Measurements from ENCODE around the gene KCNE3.

The KCNE3 gene, protein sequence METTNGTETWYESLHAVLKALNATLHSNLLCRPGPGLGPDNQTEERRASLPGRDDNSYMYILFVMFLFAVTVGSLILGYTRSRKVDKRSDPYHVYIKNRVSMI

DNA sequence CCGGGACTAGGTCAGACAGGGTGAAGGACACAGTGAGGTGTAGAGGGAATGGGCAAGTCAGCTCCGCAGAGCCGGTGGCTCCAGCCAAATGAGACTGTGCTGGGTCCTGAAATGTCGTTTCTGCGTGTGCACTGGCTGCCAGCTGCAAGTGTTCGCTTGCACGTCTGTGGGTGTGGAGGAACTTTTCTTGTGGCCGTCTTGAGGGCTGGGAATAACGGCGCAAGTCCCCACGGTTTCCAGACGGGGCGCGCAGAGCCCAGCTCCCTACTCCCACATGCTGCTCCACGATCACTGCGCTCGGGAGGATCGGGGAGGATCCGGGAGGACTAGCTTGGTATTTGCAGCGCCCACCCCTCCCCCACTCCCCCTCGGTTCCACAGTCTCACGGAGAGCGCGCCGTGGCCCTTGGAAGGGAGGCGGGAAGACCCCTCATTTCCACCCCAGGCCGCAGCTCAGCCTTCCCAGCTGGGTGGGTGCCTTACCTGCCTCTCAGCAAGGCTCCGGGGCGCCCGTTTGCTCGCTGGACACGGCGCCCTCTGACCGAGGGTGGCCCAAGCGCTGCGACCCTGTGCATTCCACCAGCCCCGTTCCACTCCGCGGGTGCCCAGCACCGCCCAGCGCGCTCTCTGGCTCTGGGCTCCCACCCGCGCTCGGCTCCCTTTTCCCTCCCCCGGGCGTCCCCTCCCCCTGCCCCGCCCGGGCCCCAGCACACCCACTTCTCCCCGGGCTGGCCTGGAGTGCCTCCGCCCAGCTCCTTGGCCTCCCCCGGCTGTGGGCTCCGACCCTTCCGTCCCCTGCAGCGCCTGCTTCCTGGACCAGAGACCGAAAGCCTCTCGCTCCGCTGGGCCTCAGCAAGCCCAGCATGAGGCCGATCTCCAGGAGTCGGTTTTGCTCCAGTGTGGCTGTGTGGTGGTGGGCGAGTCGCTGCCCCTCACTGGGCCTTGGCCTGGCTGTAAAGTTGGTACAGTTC is at the start of gene KCNE3:
KCNE3 (minus strand) TSS at position 634 of the 970 bp plus-strand sequence. CDS start 9,986 bp downstream, outside the sequence.
- TF ChIP-seq POLR2A (IDR thresholded peaks at IDR 0.05; ENCODE audit: extremely low read depth, insufficient read length): peak; percentile 58
- TF ChIP-seq, protein P1, sequence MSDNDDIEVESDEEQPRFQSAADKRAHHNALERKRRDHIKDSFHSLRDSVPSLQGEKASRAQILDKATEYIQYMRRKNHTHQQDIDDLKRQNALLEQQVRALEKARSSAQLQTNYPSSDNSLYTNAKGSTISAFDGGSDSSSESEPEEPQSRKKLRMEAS (IDR thresholded peaks at IDR 0.05; ENCODE audit: low read depth, low read length): no peak
- peak within 1 kb of the TSS; percentile 73 for H3K4me3 ChIP-seq (ENCODE audit: low read depth, low read length)
- DNase-seq (ENCODE audit: low read depth): peak; percentile 90

DNA sequence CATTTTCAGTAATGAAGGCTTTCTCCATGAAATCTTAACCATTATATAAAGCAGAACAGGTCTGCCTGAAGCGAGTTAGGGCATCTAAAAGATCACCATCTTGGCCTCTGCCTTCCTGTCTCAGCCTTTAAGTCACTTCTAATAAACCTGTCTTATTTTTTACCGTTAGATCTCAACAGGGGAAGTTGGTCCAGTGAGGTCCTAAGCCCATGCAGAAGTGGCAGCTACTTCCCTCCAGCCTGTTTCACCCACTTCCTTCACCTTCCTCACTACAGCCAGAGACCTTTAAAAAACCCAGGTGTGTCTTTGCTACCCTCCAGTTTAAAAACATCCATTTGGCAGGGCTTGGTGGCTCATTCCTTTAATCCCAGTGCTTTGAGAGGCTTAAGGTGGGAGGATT is 40.2 kb upstream of the KCNE3 start:
- no peak for DNase-seq (ENCODE audit: low read depth)
- no peak overlapping the region for H3K4me3 ChIP-seq (ENCODE audit: low read depth, low read length)
- no peak for TF ChIP-seq MYC (IDR thresholded peaks at IDR 0.05; ENCODE audit: low read depth, low read length)
- TF ChIP-seq, protein P2, sequence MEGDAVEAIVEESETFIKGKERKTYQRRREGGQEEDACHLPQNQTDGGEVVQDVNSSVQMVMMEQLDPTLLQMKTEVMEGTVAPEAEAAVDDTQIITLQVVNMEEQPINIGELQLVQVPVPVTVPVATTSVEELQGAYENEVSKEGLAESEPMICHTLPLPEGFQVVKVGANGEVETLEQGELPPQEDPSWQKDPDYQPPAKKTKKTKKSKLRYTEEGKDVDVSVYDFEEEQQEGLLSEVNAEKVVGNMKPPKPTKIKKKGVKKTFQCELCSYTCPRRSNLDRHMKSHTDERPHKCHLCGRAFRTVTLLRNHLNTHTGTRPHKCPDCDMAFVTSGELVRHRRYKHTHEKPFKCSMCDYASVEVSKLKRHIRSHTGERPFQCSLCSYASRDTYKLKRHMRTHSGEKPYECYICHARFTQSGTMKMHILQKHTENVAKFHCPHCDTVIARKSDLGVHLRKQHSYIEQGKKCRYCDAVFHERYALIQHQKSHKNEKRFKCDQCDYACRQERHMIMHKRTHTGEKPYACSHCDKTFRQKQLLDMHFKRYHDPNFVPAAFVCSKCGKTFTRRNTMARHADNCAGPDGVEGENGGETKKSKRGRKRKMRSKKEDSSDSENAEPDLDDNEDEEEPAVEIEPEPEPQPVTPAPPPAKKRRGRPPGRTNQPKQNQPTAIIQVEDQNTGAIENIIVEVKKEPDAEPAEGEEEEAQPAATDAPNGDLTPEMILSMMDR (IDR thresholded peaks at IDR 0.05; ENCODE audit: low read depth, low read length): no peak
- no peak for TF ChIP-seq POLR2A (IDR thresholded peaks at IDR 0.05; ENCODE audit: extremely low read depth, insufficient read length)
- TF ChIP-seq, protein P1 (IDR thresholded peaks at IDR 0.05; ENCODE audit: low read depth, low read length): no peak

DNA sequence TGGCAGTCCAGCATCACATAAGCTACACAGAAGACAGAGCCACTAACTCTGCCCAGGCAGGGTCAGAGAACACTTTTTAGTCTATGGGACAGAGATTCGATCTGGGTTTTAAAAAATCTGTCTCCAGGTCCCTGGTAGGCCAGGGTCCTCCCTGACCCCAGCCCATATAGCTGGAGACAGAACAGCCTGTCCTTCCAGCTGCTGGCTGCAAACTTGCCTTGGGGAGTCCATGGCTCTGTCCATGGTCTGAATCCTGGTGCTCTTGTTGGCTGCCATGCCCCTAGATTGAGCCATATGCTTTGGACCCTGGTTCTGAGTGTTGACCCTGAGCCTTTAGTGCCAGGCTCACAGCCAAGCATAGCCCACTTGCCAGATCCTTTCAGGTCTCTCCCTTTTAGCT is 39.5 kb upstream of the KCNE3 start:
- TF ChIP-seq, protein P1 (IDR thresholded peaks at IDR 0.05; ENCODE audit: low read depth, low read length): no peak
- H3K4me3 ChIP-seq (ENCODE audit: low read depth, low read length): no peak overlapping the region
- peak; percentile 11 for DNase-seq (ENCODE audit: low read depth)

DNA sequence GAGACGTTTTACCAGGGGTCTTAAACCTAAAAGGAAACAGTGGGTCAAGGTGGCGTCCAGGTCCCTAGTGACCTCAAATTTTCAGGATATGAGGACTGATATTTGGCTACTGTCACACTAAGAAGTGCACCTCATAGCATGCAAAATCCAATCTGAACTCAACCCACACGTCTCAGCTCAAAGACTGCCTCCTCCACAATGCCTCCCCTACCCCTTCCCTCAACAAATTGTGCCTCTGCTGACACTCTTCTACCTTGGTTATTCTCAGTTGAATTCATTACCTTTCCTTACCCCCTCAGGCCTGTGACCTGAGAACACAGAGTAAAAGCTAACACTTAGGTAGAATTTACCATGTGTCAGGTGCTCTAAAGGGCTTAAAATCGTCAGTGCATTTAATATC is 38.6 kb upstream of the KCNE3 start:
- H3K4me3 ChIP-seq (ENCODE audit: low read depth, low read length): no peak overlapping the region
- no peak for DNase-seq (ENCODE audit: low read depth)
- TF ChIP-seq, protein P2 (IDR thresholded peaks at IDR 0.05; ENCODE audit: low read depth, low read length): no peak
- TF ChIP-seq MYC (IDR thresholded peaks at IDR 0.05; ENCODE audit: low read depth, low read length) (no peak), POLR2A (IDR thresholded peaks at IDR 0.05; ENCODE audit: extremely low read depth, insufficient read length) (no peak)

DNA sequence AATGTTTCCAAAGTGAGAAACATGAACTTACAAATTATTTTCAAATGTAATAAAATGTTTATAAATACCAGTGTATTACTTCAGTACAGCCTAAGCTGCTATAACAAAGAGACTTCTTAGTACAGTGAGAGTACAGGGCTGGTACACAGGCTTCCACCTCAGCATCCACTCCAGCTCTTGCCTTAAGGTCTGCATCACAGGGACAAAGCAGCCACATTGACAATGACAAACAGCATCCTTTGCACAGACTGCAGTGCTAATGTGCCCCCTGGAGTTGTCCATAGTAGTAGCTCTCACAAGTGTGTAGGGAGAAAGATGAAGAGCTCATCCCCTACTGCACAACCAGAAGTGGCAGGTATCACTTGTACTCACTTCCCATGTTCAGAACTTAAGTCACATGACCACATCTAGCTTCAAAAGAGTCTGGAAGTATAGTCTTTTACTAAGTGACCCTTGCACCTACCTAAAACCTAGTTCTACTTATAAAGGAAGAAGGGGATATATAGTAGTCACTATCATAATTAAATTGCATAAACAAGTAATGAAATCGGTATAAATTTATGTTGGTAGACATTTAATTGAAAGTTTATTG is 36.8 kb upstream of the KCNE3 start:
- TF ChIP-seq POLR2A (IDR thresholded peaks at IDR 0.05; ENCODE audit: extremely low read depth, insufficient read length) (no peak), MYC (IDR thresholded peaks at IDR 0.05; ENCODE audit: low read depth, low read length) (no peak)
- TF ChIP-seq, protein P2 (IDR thresholded peaks at IDR 0.05; ENCODE audit: low read depth, low read length): no peak
- TF ChIP-seq, protein P1 (IDR thresholded peaks at IDR 0.05; ENCODE audit: low read depth, low read length): no peak
- H3K4me3 ChIP-seq (ENCODE audit: low read depth, low read length): no peak overlapping the region
- peak; percentile 19 for DNase-seq (ENCODE audit: low read depth)

DNA sequence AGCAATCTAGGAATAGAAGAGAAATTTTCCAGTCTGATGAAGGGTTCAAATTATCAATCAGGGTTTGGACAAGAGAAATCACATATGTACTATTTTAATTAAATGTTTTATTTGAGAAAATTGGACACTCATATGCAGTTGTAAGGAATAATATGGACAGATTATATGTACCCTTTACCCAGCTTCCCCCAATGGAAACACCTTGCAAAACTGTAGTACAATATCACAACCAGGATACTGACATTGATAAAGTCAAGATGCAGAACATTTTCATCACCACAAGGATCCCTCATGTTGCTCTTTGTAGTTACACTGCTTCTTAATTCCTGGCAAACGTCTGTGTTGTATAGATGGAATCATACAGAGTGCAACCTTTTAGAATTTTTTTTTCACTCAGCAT is 27.6 kb upstream of the KCNE3 start:
- no peak overlapping the region for H3K4me3 ChIP-seq (ENCODE audit: low read depth, low read length)
- TF ChIP-seq MYC (IDR thresholded peaks at IDR 0.05; ENCODE audit: low read depth, low read length) (no peak), POLR2A (IDR thresholded peaks at IDR 0.05; ENCODE audit: extremely low read depth, insufficient read length) (no peak)
- TF ChIP-seq, protein P1 (IDR thresholded peaks at IDR 0.05; ENCODE audit: low read depth, low read length): no peak
- TF ChIP-seq, protein P2 (IDR thresholded peaks at IDR 0.05; ENCODE audit: low read depth, low read length): no peak
- no peak for DNase-seq (ENCODE audit: low read depth)

Data from NB4 (cell line).